Lung (tissue), 12 donors: ENCODE measurements around the gene UBXN4. TPM values are rescaled to one million over a fixed set of nuclear protein-coding genes. Genes with fewer than 3 reads are reported as not detected.

Experiments
- ATAC-seq: fragments of 200-7000 bp; cut with Tn5 transposase; one replicate; pipeline ENCODE4 v1.9.1; 2020; ENCODE audit warnings: moderate number of reproducible peaks; ENCODE audit not compliant: insufficient read depth, low FRiP score
- DNase-seq, 3 donors: peaks; one replicate each; pipeline ENCODE4 v3.0.0-alpha.2; 2013 to 2017
- H3K27ac ChIP-seq, 2 donors: one replicate each; pipeline ENCODE4 v1.5.1; 2013; ENCODE audit warnings: mild to moderate bottlenecking in 2 of 2, moderate library complexity in 2 of 2, control low read depth in 1 of 2, inconsistent platforms in 1 of 2, low read depth in 1 of 2, low read length in 1 of 2
- H3K27me3 ChIP-seq, 3 donors: one replicate each; pipeline ENCODE4 v1.5.1; 2013; ENCODE audit warnings: low read length in 2 of 3; ENCODE audit not compliant: control insufficient read depth in 3 of 3, insufficient read depth in 3 of 3
- H3K36me3 ChIP-seq, 4 donors: one replicate each; pipeline ENCODE4 v1.5.1; 2013; ENCODE audit warnings: low read length in 4 of 4, mild to moderate bottlenecking in 1 of 4, moderate library complexity in 1 of 4; ENCODE audit not compliant: control insufficient read depth in 4 of 4, insufficient read depth in 4 of 4
- H3K4me1 ChIP-seq, 5 donors: one replicate each; pipeline ENCODE4 v1.5.1; 2013; ENCODE audit warnings: low read length in 5 of 5, mild to moderate bottlenecking in 2 of 5, moderate library complexity in 1 of 5; ENCODE audit not compliant: control insufficient read depth in 5 of 5, insufficient read depth in 5 of 5
- H3K4me3 ChIP-seq: one replicate; pipeline ENCODE4 v1.5.1; 2013; ENCODE audit warnings: mild to moderate bottlenecking, control low read depth, moderate library complexity
- H3K9ac ChIP-seq, 2 donors: one replicate each; pipeline ENCODE4 v1.5.1; 2013; ENCODE audit warnings: low read length in 2 of 2, control low read depth in 1 of 2; ENCODE audit not compliant: insufficient read depth in 1 of 2
- H3K9me3 ChIP-seq, 4 donors: one replicate each; pipeline ENCODE4 v1.5.1; 2013; ENCODE audit warnings: low read length in 3 of 4, mild to moderate bottlenecking in 1 of 4, moderate library complexity in 1 of 4; ENCODE audit not compliant: control insufficient read depth in 4 of 4, insufficient read depth in 3 of 4
- CTCF ChIP-seq: IDR thresholded peaks from 2 replicates; pipeline ENCODE4 v1.5.1; 2012; ENCODE audit warnings: mild to moderate bottlenecking; ENCODE audit errors: control extremely low read depth, extremely low read depth
- WGBS, 2 donors: extraction: QIAGEN DNeasy Blood & Tissue Kit; methylation state at CpG; one replicate each; pipeline ENCODE4 v1.1.7; 2013; 5-methylcytosine and 5-hydroxymethylcytosine counted together
- polyA plus RNA-seq, 2 donors: library from polyadenylated mRNA; stranded (reverse); fragments of 200-250 nt; gene quantifications; one replicate each; pipeline ENCODE4 v1.2.1, GENCODE V29; 2013
- total RNA-seq, 2 donors: library from RNA; depleted of rRNA in 1 of 2; stranded (reverse); fragments of >200 nt in 1 of 2; gene quantifications; one replicate each; pipeline ENCODE4 v1.2.1, GENCODE V29; 2014 to 2021
- donor health status: control.
- donor health status: control.
- donor health status: Bipolar disorder and iron deficiency.
- donor health status: healthy.
- donor health status: DM: yes; HTN: yes; CAD: no.

UBXN4 gene
- total and polyA plus RNA-seq, 4 donors = 39.7 to 121 (median 65.9) TPM

- Histone ChIP-seq H3K27me3 (no peaks in the 10 kb centered on the region), H3K4me1 (peaks cover 0 to 8% (median 0%) of the 10 kb centered on the region in 5 donors), H3K27ac (no peak overlapping the region), H3K36me3 (no peaks in the 10 kb centered on the region), H3K4me3 (no peak overlapping the region), H3K9ac (no peak overlapping the region), H3K9me3 (peaks cover 0 to 3% (median 0%) of the 10 kb centered on the region in 4 donors)
- no peak for TF ChIP-seq CTCF
- WGBS, 2 donors = 95 to 97% methylated on average over 1 of the region's 1 CpG
- ATAC-seq = no peak
- no peak for DNase-seq
Observed at GRCh38 chr2:135822855-135823254, 81.2 kb downstream of the UBXN4 start.

GRCh38 chr2:135825131-135825530 lies 83.5 kb downstream of the UBXN4 start:
- H3K27ac ChIP-seq = no peak overlapping the region

GRCh38 chr2:135825550-135826176 lies 84.0 kb downstream of the UBXN4 start:
- ATAC-seq = no peak
- H3K4me3 ChIP-seq = no peak overlapping the region
- no peak overlapping the region for H3K9ac ChIP-seq
- no peak overlapping the region for H3K27ac ChIP-seq
- DNase-seq = peak in 1 of 3 donors; percentile 23
- WGBS, 2 donors = 30 to 36% methylated on average over 11 of the region's 11 CpGs
- H3K36me3 ChIP-seq = no peaks in the 10 kb centered on the region
- no peaks in the 10 kb centered on the region for H3K27me3 ChIP-seq
- TF ChIP-seq CTCF = no peak
- peaks cover 0 to 8% (median 0%) of the 10 kb centered on the region in 5 donors for H3K4me1 ChIP-seq
- H3K9me3 ChIP-seq = peaks cover 0 to 3% (median 0%) of the 10 kb centered on the region in 4 donors

More at GRCh38 chr2:135825131-135825530, 83.5 kb downstream of the UBXN4 start:
- Histone ChIP-seq H3K4me3 (no peak overlapping the region), H3K36me3 (no peaks in the 10 kb centered on the region), H3K9me3 (peaks cover 0 to 3% (median 0%) of the 10 kb centered on the region in 4 donors), H3K4me1 (peaks cover 0 to 8% (median 0%) of the 10 kb centered on the region in 5 donors), H3K9ac (no peak overlapping the region), H3K27me3 (no peaks in the 10 kb centered on the region)
- TF ChIP-seq CTCF = no peak
- ATAC-seq = no peak
- WGBS, 2 donors = 82 to 88% methylated on average over 9 of the region's 9 CpGs
- DNase-seq = no peak
